ENCODE data around the gene CA5A. TPM values are rescaled to one million over a fixed set of nuclear protein-coding genes. Genes with fewer than 3 reads are reported as not detected.

CA5A gene
- total and polyA plus RNA-seq, 2 of the 13 experiments (the other 11 are each of a cell fraction or from before 2014, with no cell fraction given): 66.8 to 106 TPM

DNA sequence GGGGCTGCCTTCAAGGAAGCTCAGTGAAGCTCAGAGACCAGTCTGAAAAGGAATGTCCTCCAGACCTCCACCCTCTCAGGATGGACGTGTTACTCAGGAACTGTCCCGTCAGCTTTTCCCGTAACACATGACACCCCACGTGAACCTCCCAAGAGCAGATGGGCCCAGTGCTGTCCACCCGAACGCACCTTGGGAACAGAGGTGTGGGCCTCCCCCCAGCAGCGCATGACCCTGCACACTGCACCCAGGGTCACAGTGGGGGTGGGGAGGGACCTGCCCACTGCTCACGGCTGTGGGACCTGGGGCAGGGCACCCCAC is 88.9 kb downstream of the CA5A start:
- H3K9ac ChIP-seq (ENCODE audit: insufficient read depth, low read depth, low read length): peak overlapping the region; percentile 79
- ATAC-seq (no peak), FAIRE-seq (no peak), DNase-seq (ENCODE audit: low spot score) (no peak)
- peaks cover 99% of the 10 kb centered on the region for H3K4me1 ChIP-seq (ENCODE audit: insufficient read depth, low read length)
- intact Hi-C loops (cut with micrococcal nuclease; ENCODE audit: unreplicated experiment) (no loop called here), in situ Hi-C loops (cut with HindIII; ENCODE audit: extremely low pct_ligation_motif_present, low pct_unique_long_range_greater_than_20kb) (no loop called here)
- H3K4me2 ChIP-seq (ENCODE audit: low read depth, low read length): peak overlapping the region; percentile 73
- peaks cover 79% of the 10 kb centered on the region for H3K79me2 ChIP-seq (ENCODE audit: insufficient read depth, low read length)
- peak overlapping the region; percentile 98 for H3K27ac ChIP-seq (ENCODE audit: extremely low read length, insufficient read depth, low read length)
- H3K27me3 ChIP-seq (ENCODE audit: control insufficient read depth in 1 of 2, insufficient read depth in 2 of 2, low read length in 2 of 2): no peaks in the 10 kb centered on the region
- WGBS (ENCODE audit: low lambda C conversion rate): 60% methylated on average over 5 of the region's 8 CpGs
- CTCF ChIA-PET (ENCODE audit: low intra/inter-chr PET ratio, low total read pairs): interaction anchor here (4.7 to 5.4 kb wide), 2 partner anchors 24 to 69 kb away, joined by 38 to 47 read pairs; no protein-coding TSS in a partner anchor
- POLR2A ChIA-PET: interaction anchor here (0.9 to 9.4 kb wide), 15 partner anchors 9 to 81 kb away, joined by 3 to 399 read pairs (median 5); partner anchors contain the start of genes KLHDC4 and SLC7A5
- peak overlapping the region in 1 of 3 experiments; percentile 64; a peak in 2 of 6 replicates for H3K4me3 ChIP-seq (replicated peaks in 1 of 3; ENCODE audit: insufficient read depth in 1 of 3, low read depth in 2 of 3, low read length in 3 of 3)
- H2AFZ ChIP-seq (ENCODE audit: low read length): no peak overlapping the region
- no peaks in the 10 kb centered on the region for H3K9me3 ChIP-seq (ENCODE audit: low read length)
- peaks cover 14% of the 10 kb centered on the region; the same call in 1 of the 2 replicates for H4K20me1 ChIP-seq (ENCODE audit: insufficient read depth, low read length)
- peaks cover 39 to 59% of the 10 kb centered on the region in 2 experiments for H3K36me3 ChIP-seq (replicated peaks in 1 of 2; ENCODE audit: control insufficient read depth in 1 of 2, insufficient read depth in 2 of 2, low read length in 2 of 2)
- no TSS peak for BruUV-seq (replicated peaks)
- no peak for TF ChIP-seq ZNF382 (CRISPR knock-in tag; IDR thresholded peaks at IDR 0.05; ENCODE audit: borderline replicate concordance)
- TF ChIP-seq ZFAT (CRISPR knock-in tag; conservative IDR thresholded peaks at IDR 0.05): no peak
- TF ChIP-seq RBM39 (IDR thresholded peaks at IDR 0.05; ENCODE audit: low read depth, low read length, poor library complexity, severe bottlenecking): no peak
- TF ChIP-seq, protein P1, sequence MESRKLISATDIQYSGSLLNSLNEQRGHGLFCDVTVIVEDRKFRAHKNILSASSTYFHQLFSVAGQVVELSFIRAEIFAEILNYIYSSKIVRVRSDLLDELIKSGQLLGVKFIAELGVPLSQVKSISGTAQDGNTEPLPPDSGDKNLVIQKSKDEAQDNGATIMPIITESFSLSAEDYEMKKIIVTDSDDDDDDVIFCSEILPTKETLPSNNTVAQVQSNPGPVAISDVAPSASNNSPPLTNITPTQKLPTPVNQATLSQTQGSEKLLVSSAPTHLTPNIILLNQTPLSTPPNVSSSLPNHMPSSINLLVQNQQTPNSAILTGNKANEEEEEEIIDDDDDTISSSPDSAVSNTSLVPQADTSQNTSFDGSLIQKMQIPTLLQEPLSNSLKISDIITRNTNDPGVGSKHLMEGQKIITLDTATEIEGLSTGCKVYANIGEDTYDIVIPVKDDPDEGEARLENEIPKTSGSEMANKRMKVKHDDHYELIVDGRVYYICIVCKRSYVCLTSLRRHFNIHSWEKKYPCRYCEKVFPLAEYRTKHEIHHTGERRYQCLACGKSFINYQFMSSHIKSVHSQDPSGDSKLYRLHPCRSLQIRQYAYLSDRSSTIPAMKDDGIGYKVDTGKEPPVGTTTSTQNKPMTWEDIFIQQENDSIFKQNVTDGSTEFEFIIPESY (CRISPR knock-in tag; IDR thresholded peaks at IDR 0.05): peak; percentile 94
- no peak for TF ChIP-seq NCOA1 (CRISPR knock-in tag; IDR thresholded peaks at IDR 0.05)
- TF ChIP-seq ZNF724P (CRISPR knock-in tag; IDR thresholded peaks at IDR 0.05; ENCODE audit: borderline replicate concordance): no peak
- TF ChIP-seq, protein P2, sequence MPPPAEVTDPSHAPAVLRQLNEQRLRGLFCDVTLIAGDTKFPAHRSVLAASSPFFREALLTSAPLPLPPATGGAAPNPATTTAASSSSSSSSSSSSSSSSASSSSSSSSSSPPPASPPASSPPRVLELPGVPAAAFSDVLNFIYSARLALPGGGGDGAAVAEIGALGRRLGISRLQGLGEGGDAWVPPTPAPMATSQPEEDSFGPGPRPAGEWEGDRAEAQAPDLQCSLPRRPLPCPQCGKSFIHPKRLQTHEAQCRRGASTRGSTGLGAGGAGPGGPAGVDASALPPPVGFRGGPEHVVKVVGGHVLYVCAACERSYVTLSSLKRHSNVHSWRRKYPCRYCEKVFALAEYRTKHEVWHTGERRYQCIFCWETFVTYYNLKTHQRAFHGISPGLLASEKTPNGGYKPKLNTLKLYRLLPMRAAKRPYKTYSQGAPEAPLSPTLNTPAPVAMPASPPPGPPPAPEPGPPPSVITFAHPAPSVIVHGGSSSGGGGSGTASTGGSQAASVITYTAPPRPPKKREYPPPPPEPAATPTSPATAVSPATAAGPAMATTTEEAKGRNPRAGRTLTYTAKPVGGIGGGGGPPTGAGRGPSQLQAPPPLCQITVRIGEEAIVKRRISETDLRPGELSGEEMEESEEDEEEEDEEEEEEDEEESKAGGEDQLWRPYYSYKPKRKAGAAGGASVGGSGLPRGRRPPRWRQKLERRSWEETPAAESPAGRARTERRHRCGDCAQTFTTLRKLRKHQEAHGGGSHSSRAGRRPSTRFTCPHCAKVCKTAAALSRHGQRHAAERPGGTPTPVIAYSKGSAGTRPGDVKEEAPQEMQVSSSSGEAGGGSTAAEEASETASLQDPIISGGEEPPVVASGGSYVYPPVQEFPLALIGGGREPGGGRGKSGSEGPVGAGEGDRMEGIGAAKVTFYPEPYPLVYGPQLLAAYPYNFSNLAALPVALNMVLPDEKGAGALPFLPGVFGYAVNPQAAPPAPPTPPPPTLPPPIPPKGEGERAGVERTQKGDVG (CRISPR knock-in tag; IDR thresholded peaks at IDR 0.05; ENCODE audit: borderline replicate concordance): 0 out of 2 replicates have a peak, but pooled peaks have one; percentile 3
- no peak for TF ChIP-seq ZNF746 (CRISPR knock-in tag; IDR thresholded peaks at IDR 0.05)
- no peak for TF ChIP-seq MTF1 (CRISPR knock-in tag; IDR thresholded peaks at IDR 0.05)
- TF ChIP-seq ZNF354B (CRISPR knock-in tag; IDR thresholded peaks at IDR 0.05): no peak
- peak; percentile 17; the same call in 1 of the 2 replicates for TF ChIP-seq ZFP37 (CRISPR knock-in tag; IDR thresholded peaks at IDR 0.05; ENCODE audit: borderline replicate concordance)
- TF ChIP-seq ZBTB20 (CRISPR knock-in tag; IDR thresholded peaks at IDR 0.05; ENCODE audit: borderline replicate concordance, low read depth): 0 out of 2 replicates have a peak, but pooled peaks have one; percentile 27
- TF ChIP-seq, protein P3, sequence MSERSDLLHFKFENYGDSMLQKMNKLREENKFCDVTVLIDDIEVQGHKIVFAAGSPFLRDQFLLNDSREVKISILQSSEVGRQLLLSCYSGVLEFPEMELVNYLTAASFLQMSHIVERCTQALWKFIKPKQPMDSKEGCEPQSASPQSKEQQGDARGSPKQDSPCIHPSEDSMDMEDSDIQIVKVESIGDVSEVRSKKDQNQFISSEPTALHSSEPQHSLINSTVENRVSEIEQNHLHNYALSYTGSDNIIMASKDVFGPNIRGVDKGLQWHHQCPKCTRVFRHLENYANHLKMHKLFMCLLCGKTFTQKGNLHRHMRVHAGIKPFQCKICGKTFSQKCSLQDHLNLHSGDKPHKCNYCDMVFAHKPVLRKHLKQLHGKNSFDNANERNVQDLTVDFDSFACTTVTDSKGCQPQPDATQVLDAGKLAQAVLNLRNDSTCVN (CRISPR knock-in tag; IDR thresholded peaks at IDR 0.05; ENCODE audit: borderline replicate concordance): 0 out of 2 replicates have a peak, but pooled peaks have one; percentile 35
- no peak for TF ChIP-seq ZNF333 (CRISPR knock-in tag; IDR thresholded peaks at IDR 0.05; ENCODE audit: borderline replicate concordance)
- no peak for TF ChIP-seq NFYC (CRISPR knock-in tag; IDR thresholded peaks at IDR 0.05)
- no peak for TF ChIP-seq ARNT2 (CRISPR knock-in tag; IDR thresholded peaks at IDR 0.05; ENCODE audit: low read depth)
- no peak for TF ChIP-seq ZNF737 (CRISPR knock-in tag; IDR thresholded peaks at IDR 0.05; ENCODE audit: borderline replicate concordance)
- no peak for TF ChIP-seq ZNF260 (CRISPR knock-in tag; IDR thresholded peaks at IDR 0.05; ENCODE audit: borderline replicate concordance, low read depth)
- TF ChIP-seq ATF7-NPFF (CRISPR knock-in tag; IDR thresholded peaks at IDR 0.05; ENCODE audit: low read depth): no peak
